H9 (cell line): Measurements from ENCODE around the gene GABBR2. TPM values are rescaled to one million over a fixed set of nuclear protein-coding genes. Genes with fewer than 3 reads are reported as not detected.

Source experiments
- DNase-seq: peaks from one replicate; pipeline ENCODE4 v3.0.0-alpha.2; 2017
- H2AFZ ChIP-seq: one replicate; pipeline ENCODE4 v1.6.1; 2013; ENCODE audit warnings: mild to moderate bottlenecking, low read length, control low read depth, moderate library complexity
- H2AK5ac ChIP-seq: 2 replicates; pipeline ENCODE4 v1.6.1; 2013; ENCODE audit warnings: low read length, control low read depth, mixed read lengths; ENCODE audit not compliant: insufficient read length
- H2BK120ac ChIP-seq: one replicate; pipeline ENCODE4 v1.6.1; 2013; ENCODE audit warnings: low read depth, mild to moderate bottlenecking, low read length, control low read depth, inconsistent platforms; ENCODE audit not compliant: poor library complexity, severe bottlenecking
- H2BK12ac ChIP-seq: 2 replicates; pipeline ENCODE4 v1.6.1; 2013; ENCODE audit warnings: low read length, control low read depth, mixed read lengths, low read depth; ENCODE audit not compliant: insufficient read length
- H2BK15ac ChIP-seq: 2 replicates; pipeline ENCODE4 v1.6.1; 2013; ENCODE audit warnings: low read depth, low read length, control low read depth
- H2BK20ac ChIP-seq: one replicate; pipeline ENCODE4 v1.6.1; 2013; ENCODE audit warnings: low read depth, mild to moderate bottlenecking, low read length, control low read depth, inconsistent platforms; ENCODE audit not compliant: poor library complexity, severe bottlenecking
- H2BK5ac ChIP-seq: 2 replicates; pipeline ENCODE4 v1.6.1; 2013; ENCODE audit warnings: low read length, control low read depth, mixed read lengths; ENCODE audit not compliant: insufficient read length
- H3K14ac ChIP-seq: 2 replicates; pipeline ENCODE4 v1.6.1; 2013; ENCODE audit warnings: low read length, control low read depth; ENCODE audit not compliant: insufficient read depth
- H3K18ac ChIP-seq: 2 replicates; pipeline ENCODE4 v1.6.1; 2013; ENCODE audit warnings: low read depth, mild to moderate bottlenecking, mixed read lengths, low read length, control low read depth; ENCODE audit not compliant: insufficient read length
- H3K23ac ChIP-seq: 2 replicates; pipeline ENCODE4 v1.6.1; 2013; ENCODE audit warnings: low read length, control low read depth, mixed read lengths, low read depth; ENCODE audit not compliant: insufficient read length
- H3K23me2 ChIP-seq: 2 replicates; pipeline ENCODE4 v1.6.1; 2013; ENCODE audit warnings: low read depth, mild to moderate bottlenecking, mixed read lengths, low read length, control low read depth; ENCODE audit not compliant: insufficient read length, poor library complexity, severe bottlenecking
- H3K27ac ChIP-seq: 2 replicates; pipeline ENCODE4 v1.5.1; 2013; ENCODE audit warnings: low read length, control low read depth, mixed read lengths, low read depth; ENCODE audit not compliant: insufficient read length
- H3K27me3 ChIP-seq: 2 replicates; pipeline ENCODE4 v1.6.1; 2013; ENCODE audit warnings: low read length, control low read depth, inconsistent platforms; ENCODE audit not compliant: insufficient read depth
- H3K4ac ChIP-seq: 2 replicates; pipeline ENCODE4 v1.6.1; 2013; ENCODE audit warnings: low read depth, mild to moderate bottlenecking, control low read depth, inconsistent platforms, low read length, moderate library complexity
- H3K4me1 ChIP-seq: 2 replicates; pipeline ENCODE4 v1.6.1; 2013; ENCODE audit warnings: low read length, control low read depth, inconsistent platforms; ENCODE audit not compliant: insufficient read depth
- H3K4me2 ChIP-seq: 2 replicates; pipeline ENCODE4 v1.6.1; 2013; ENCODE audit warnings: low read length, control low read depth, mixed read lengths; ENCODE audit not compliant: insufficient read length, insufficient read depth
- H3K56ac ChIP-seq: 2 replicates; pipeline ENCODE4 v1.6.1; 2013; ENCODE audit warnings: low read depth, mild to moderate bottlenecking, mixed read lengths, low read length, control low read depth; ENCODE audit not compliant: insufficient read length
- H3K79me1 ChIP-seq: 2 replicates; pipeline ENCODE4 v1.6.1; 2013; ENCODE audit warnings: low read depth, mild to moderate bottlenecking, moderate library complexity, low read length, control low read depth, inconsistent platforms; ENCODE audit not compliant: insufficient read depth, poor library complexity, severe bottlenecking
- H3K79me2 ChIP-seq: 2 replicates; pipeline ENCODE4 v1.6.1; 2013; ENCODE audit warnings: low read length, control low read depth, inconsistent platforms; ENCODE audit not compliant: insufficient read depth
- H3K9ac ChIP-seq: 2 replicates; pipeline ENCODE4 v1.6.1; 2013; ENCODE audit warnings: low read length, control low read depth, mixed read lengths; ENCODE audit not compliant: insufficient read length; ENCODE audit errors: extremely low read depth
- H3K9me3 ChIP-seq: one replicate; pipeline ENCODE4 v1.6.1; 2013; ENCODE audit warnings: low read depth, low read length, inconsistent platforms; ENCODE audit not compliant: control insufficient read depth
- H3T11ph ChIP-seq: one replicate; pipeline ENCODE4 v1.6.1; 2013; ENCODE audit warnings: mild to moderate bottlenecking, low read length, control low read depth, inconsistent platforms
- H4K20me1 ChIP-seq: one replicate; pipeline ENCODE4 v1.6.1; 2013; ENCODE audit not compliant: control insufficient read depth, insufficient read length, insufficient read depth
- H4K5ac ChIP-seq: 2 replicates; pipeline ENCODE4 v1.6.1; 2013; ENCODE audit warnings: low read depth, mild to moderate bottlenecking, mixed read lengths, low read length, control low read depth; ENCODE audit not compliant: insufficient read length
- H4K8ac ChIP-seq: replicated peaks from 2 replicates; pipeline ENCODE4 v1.6.1; 2013; ENCODE audit warnings: low read length, control low read depth, mixed read lengths, low read depth; ENCODE audit not compliant: insufficient read length
- H4K91ac ChIP-seq: 2 replicates; pipeline ENCODE4 v1.6.1; 2013; ENCODE audit warnings: low read depth, mild to moderate bottlenecking, moderate library complexity, mixed read lengths, low read length, control low read depth; ENCODE audit not compliant: insufficient read length
- H3K27ac Mint-ChIP-seq, 3 experiments: 2 replicates in 2 of 3; 3 replicates in 1 of 3; pipeline ENCODE4 v1.8.0; 2020 to 2021; ENCODE audit warnings: mixed read lengths in 3 of 3, mild to moderate bottlenecking in 1 of 3, moderate library complexity in 1 of 3
- H3K27me3 Mint-ChIP-seq: 2 replicates; pipeline ENCODE4 v1.8.0; 2021; ENCODE audit warnings: low read depth, mild to moderate bottlenecking, moderate library complexity, mixed read lengths
- H3K36me3 Mint-ChIP-seq, 3 experiments: 2 replicates in 2 of 3; 3 replicates in 1 of 3; pipeline ENCODE4 v1.8.0; 2020 to 2021; ENCODE audit warnings: low read depth in 3 of 3, mixed read lengths in 3 of 3; ENCODE audit not compliant: insufficient read depth in 1 of 3
- H3K4me1 Mint-ChIP-seq, 2 experiments: 2 replicates each; pipeline ENCODE4 v1.8.0; 2020; ENCODE audit warnings: mixed read lengths in 2 of 2
- H3K4me3 Mint-ChIP-seq, 2 experiments: 2 replicates in 1 of 2; 3 replicates in 1 of 2; pipeline ENCODE4 v1.8.0; 2020 to 2021; ENCODE audit warnings: mild to moderate bottlenecking in 2 of 2, mixed read lengths in 2 of 2, moderate library complexity in 1 of 2
- H3K9me3 Mint-ChIP-seq, 2 experiments: 2 replicates in 1 of 2; 3 replicates in 1 of 2; pipeline ENCODE4 v1.8.0; 2020; ENCODE audit warnings: mild to moderate bottlenecking in 2 of 2, mixed read lengths in 2 of 2, moderate library complexity in 1 of 2
- WGBS: extraction: QIAGEN DNeasy Blood & Tissue Kit; methylation state at CpG from one replicate; pipeline ENCODE4 v1.1.7; 2013; ENCODE audit warnings: missing lambda C conversion rate, low lambda C conversion rate, mixed read lengths; ENCODE audit not compliant: insufficient read length; ENCODE audit errors: extremely low coverage; 5-methylcytosine and 5-hydroxymethylcytosine counted together
- total RNA-seq: library from RNA; stranded (reverse); gene quantifications from 2 replicates; pipeline ENCODE4 v1.2.1, GENCODE V29; 2021
- TF ChIP-seq, protein P1 (sequence below): fragments of 200-600 bp; sonication (generic); conservative IDR thresholded peaks from 3 replicates; pipeline ENCODE4 v1.8.0; 2021; ENCODE audit warnings: antibody characterized with exemption, mild to moderate bottlenecking

The GABBR2 gene
- total RNA-seq, 1 experiment from 2014 or later, result 0.66 TPM

DNA sequence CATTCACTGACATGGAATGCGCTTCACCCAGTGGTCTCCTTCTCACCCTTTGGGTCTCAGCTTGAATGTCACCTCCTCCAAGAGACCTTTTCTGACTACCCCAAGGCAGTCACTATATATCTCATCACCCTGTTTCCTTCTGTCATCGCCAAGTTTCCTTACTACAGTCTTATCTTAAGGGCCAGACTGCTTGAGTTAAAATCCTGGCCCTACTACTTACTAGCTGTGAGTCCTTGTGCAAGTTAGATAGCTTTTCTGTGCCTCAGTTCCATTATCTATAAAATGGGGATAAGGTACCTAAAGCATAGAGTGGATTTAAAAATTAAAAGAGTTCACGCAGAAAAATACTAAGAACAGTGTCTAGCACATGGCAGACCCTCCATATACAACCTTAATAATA is 132.4 kb downstream of the GABBR2 start:
- Histone ChIP-seq H2AFZ (no peak overlapping the region), H3K27ac (no peak overlapping the region), H3K79me1 (no peaks in the 10 kb centered on the region), H3K4me2 (no peak overlapping the region), H2AK5ac (no peak overlapping the region), H3K23me2 (no peaks in the 10 kb centered on the region), H3K23ac (no peak overlapping the region), H3K9me3 (no peaks in the 10 kb centered on the region), H3K79me2 (no peaks in the 10 kb centered on the region), H3K4ac (no peak overlapping the region), H4K20me1 (no peaks in the 10 kb centered on the region), H3K27me3 (no peaks in the 10 kb centered on the region), H2BK12ac (no peak overlapping the region), H3K4me1 (no peaks in the 10 kb centered on the region), H3T11ph (no peak overlapping the region), H4K8ac (no peak overlapping the region), H2BK15ac (no peak overlapping the region), H2BK20ac (no peak overlapping the region), H3K14ac (no peak overlapping the region), H4K5ac (no peak overlapping the region), H2BK120ac (no peak overlapping the region), H3K9ac (no peak overlapping the region), H3K18ac (no peak overlapping the region), H2BK5ac (no peak overlapping the region), H4K91ac (no peak overlapping the region), H3K56ac (no peak overlapping the region)
- TF ChIP-seq, protein P1, sequence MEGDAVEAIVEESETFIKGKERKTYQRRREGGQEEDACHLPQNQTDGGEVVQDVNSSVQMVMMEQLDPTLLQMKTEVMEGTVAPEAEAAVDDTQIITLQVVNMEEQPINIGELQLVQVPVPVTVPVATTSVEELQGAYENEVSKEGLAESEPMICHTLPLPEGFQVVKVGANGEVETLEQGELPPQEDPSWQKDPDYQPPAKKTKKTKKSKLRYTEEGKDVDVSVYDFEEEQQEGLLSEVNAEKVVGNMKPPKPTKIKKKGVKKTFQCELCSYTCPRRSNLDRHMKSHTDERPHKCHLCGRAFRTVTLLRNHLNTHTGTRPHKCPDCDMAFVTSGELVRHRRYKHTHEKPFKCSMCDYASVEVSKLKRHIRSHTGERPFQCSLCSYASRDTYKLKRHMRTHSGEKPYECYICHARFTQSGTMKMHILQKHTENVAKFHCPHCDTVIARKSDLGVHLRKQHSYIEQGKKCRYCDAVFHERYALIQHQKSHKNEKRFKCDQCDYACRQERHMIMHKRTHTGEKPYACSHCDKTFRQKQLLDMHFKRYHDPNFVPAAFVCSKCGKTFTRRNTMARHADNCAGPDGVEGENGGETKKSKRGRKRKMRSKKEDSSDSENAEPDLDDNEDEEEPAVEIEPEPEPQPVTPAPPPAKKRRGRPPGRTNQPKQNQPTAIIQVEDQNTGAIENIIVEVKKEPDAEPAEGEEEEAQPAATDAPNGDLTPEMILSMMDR, result no peak
- Mint-ChIP-seq H3K9me3 (no peaks in the 10 kb centered on the region), H3K36me3 (no peaks in the 10 kb centered on the region; a peak in 1 of 7 replicates), H3K27ac (no peak overlapping the region; a peak in 1 of 7 replicates), H3K4me3 (no peak overlapping the region), H3K4me1 (no peaks in the 10 kb centered on the region; a peak in 1 of 4 replicates), H3K27me3 (peaks cover 6% of the 10 kb centered on the region)
- no peak for DNase-seq
- WGBS, result no CpG with 5 or more reads among the region's 3 CpGs
